Kidney epithelial cell (primary cell): ENCODE data around the gene GDF2. TPM values are rescaled to one million over a fixed set of nuclear protein-coding genes. Genes with fewer than 3 reads are reported as not detected.

Experiments used
- DNase-seq: peaks from one replicate; pipeline ENCODE4 v3.0.0-alpha.2; 2010; ENCODE audit warnings: low read depth
- H3K27me3 ChIP-seq: 2 replicates; pipeline ENCODE4 v1.6.0; 2011; ENCODE audit warnings: low read length; ENCODE audit not compliant: control insufficient read depth, insufficient read depth
- H3K36me3 ChIP-seq: 2 replicates; pipeline ENCODE4 v1.5.1; 2011; ENCODE audit warnings: low read length; ENCODE audit not compliant: control insufficient read depth, insufficient read depth
- H3K4me3 ChIP-seq: 2 replicates; pipeline ENCODE4 v1.5.1; 2011; ENCODE audit warnings: low read depth, mild to moderate bottlenecking, control low read depth, low read length
- total RNA-seq: library from RNA; depleted of rRNA; stranded (reverse); fragments of >200 nt; gene quantifications from 2 replicates; pipeline ENCODE4 v1.2.3, GENCODE V29; 2015
- TF ChIP-seq, protein P1 (sequence below): IDR thresholded peaks from 2 replicates; pipeline ENCODE4 v1.5.1; 2011; ENCODE audit warnings: mild to moderate bottlenecking, moderate library complexity, low read length, control low read depth, inconsistent platforms; ENCODE audit not compliant: insufficient read depth, poor library complexity, severe bottlenecking

GDF2 gene
- total RNA-seq, 1 donor from 2014 or later = not detected

DNA sequence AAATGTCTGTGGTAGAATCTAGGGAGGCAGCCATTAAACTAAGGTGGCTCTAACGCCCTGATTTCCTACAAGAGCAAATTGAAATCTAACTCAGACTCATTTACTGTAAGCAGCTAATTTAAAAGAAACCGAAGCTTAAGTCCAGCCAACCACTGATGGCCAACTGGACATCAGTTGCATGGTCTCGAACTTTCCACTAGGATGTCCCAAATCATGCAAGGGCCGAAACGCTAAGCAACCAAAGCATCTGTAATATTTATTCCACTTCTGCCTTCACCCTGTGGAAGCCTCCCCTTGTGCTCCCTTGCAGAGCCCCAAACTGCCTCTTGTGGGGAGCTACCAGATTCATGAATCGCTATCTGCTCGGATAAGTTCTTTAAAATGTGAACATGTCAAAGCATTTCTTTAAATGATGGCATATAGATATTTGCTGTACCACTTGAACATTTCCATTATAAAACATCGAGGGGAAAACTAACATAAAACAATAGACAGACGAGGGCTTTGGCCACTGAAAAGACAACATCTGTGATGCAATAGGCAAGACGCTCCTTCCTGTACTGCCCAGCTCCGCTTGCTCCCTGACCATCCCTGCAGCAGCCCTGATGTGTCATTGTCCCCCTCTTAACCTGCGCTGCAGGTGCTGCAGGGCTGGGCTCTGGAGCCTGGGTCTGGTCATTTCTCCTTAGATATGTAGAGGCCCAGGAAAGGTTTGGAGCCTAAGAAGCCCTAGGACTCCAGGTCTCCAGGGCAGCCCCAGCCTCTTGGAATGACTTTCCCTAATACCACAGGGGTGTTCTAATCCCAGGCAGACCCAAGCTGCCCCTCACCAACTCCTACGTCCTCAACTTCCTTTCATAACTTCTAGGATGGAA lies 23.0 kb downstream of the GDF2 start:
- H3K27me3 ChIP-seq = no peaks in the 10 kb centered on the region
- TF ChIP-seq, protein P1, sequence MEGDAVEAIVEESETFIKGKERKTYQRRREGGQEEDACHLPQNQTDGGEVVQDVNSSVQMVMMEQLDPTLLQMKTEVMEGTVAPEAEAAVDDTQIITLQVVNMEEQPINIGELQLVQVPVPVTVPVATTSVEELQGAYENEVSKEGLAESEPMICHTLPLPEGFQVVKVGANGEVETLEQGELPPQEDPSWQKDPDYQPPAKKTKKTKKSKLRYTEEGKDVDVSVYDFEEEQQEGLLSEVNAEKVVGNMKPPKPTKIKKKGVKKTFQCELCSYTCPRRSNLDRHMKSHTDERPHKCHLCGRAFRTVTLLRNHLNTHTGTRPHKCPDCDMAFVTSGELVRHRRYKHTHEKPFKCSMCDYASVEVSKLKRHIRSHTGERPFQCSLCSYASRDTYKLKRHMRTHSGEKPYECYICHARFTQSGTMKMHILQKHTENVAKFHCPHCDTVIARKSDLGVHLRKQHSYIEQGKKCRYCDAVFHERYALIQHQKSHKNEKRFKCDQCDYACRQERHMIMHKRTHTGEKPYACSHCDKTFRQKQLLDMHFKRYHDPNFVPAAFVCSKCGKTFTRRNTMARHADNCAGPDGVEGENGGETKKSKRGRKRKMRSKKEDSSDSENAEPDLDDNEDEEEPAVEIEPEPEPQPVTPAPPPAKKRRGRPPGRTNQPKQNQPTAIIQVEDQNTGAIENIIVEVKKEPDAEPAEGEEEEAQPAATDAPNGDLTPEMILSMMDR = no peak

DNA sequence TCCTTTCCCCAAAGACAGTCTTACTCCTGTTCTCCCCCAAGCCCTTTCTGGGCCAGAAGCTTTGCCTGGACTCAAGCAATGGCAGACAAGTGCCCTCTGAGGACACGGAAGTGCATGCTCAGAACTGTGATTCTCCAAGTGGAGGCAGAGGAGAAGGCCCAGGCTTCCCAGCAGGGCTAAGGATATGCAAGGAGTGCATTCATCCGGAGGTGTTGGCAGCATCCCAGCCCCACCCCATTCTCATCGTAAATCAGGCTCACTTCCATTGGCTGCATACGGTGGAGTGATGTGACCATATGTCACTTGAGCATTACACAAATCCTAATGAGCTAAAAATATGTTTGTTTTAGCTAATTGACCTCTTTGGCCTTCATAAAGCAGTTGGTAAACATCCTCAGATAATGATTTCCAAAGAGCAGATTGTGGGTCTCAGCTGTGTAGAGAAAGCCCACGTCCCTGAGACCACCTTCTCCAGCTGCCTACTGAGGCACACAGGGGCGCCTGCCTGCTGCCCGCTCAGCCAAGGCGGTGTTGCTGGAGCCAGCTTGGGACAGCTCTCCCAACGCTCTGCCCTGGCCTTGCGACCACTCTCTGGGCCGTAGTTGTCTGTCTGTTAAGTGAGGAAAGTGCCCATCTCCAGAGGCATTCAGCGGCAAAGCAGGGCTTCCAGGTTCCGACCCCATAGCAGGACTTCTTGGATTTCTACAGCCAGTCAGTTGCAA lies 24.5 kb downstream of the GDF2 start:
- H3K36me3 ChIP-seq = no peaks in the 10 kb centered on the region
- H3K4me3 ChIP-seq = no peak overlapping the region
- no peak for DNase-seq
- TF ChIP-seq, protein P1 = no peak
- H3K27me3 ChIP-seq = no peaks in the 10 kb centered on the region

More for the DNA sequence above, 23.0 kb downstream of the GDF2 start:
- no peak overlapping the region for H3K4me3 ChIP-seq
- H3K36me3 ChIP-seq = no peaks in the 10 kb centered on the region
- DNase-seq = no peak

GRCh38 chr10:47347303-47347675 lies 25.0 kb downstream of the GDF2 start:
- no peak overlapping the region for H3K4me3 ChIP-seq
- TF ChIP-seq, protein P1 = no peak
- no peaks in the 10 kb centered on the region for H3K27me3 ChIP-seq
- H3K36me3 ChIP-seq = no peaks in the 10 kb centered on the region
- DNase-seq = no peak

GRCh38 chr10:47348138-47348651 lies 25.9 kb downstream of the GDF2 start, which contains the start of gene RBP3:
TSS of gene RBP3 (plus strand) at chr10:47348363. CDS start at chr10:47348485, 122 bp downstream.
- Histone ChIP-seq H3K36me3 (no peaks in the 10 kb centered on the region), H3K27me3 (no peaks in the 10 kb centered on the region), H3K4me3 (no peak within 1 kb of the TSS)
- no peak for DNase-seq
- TF ChIP-seq, protein P1 = no peak

- no peak for DNase-seq
- TF ChIP-seq, protein P1 = no peak
- no peak overlapping the region for H3K4me3 ChIP-seq
- no peaks in the 10 kb centered on the region for H3K27me3 ChIP-seq
- no peaks in the 10 kb centered on the region for H3K36me3 ChIP-seq
Measured at GRCh38 chr10:47348661-47349470, 26.6 kb downstream of the GDF2 start.
